GM12892 (cell line): ENCODE measurements around the gene TCF12.

Source experiments
- POLR2A ChIP-seq: IDR thresholded peaks from 2 replicates; pipeline ENCODE4 v1.6.1; 2011; ENCODE audit warnings: low read depth, low read length, control low read depth
- POLR2AphosphoS5 ChIP-seq: IDR thresholded peaks from 2 replicates; pipeline ENCODE4 v1.6.1; 2011; ENCODE audit warnings: low read depth, low read length, control low read depth

GRCh38 chr15:57290826-57291225, 372.4 kb downstream of the TCF12 start:
- TF ChIP-seq POLR2AphosphoS5 (no peak), POLR2A (no peak)
